ENCODE data around the gene NUBP2.

- TF ChIP-seq POLR2AphosphoS5 (IDR thresholded peaks at IDR 0.05; ENCODE audit: low read depth, low read length) (no peak), CTCF (IDR thresholded peaks at IDR 0.05) (no peak), TCF12 (IDR thresholded peaks at IDR 0.05) (no peak), SMC3 (IDR thresholded peaks at IDR 0.05; ENCODE audit: low read depth, low read length) (no peak), ZBTB33 (IDR thresholded peaks at IDR 0.05; ENCODE audit: borderline replicate concordance, low read depth) (no peak), RAD21 (IDR thresholded peaks at IDR 0.05; ENCODE audit: low read length) (no peak), MAX (IDR thresholded peaks at IDR 0.05; ENCODE audit: low read depth) (no peak), ELF1 (IDR thresholded peaks at IDR 0.05) (no peak)
These were observed 13.9 kb upstream of the NUBP2 start for GRCh38 chr16:1768767-1769401.

Data from SK-N-SH (cell line).